Large intestine (tissue), 3 donors: ENCODE data around the gene SLC5A10. TPM values are rescaled to one million over a fixed set of nuclear protein-coding genes. Genes with fewer than 3 reads are reported as not detected.

Source experiments
- DNase-seq, 2 donors: peaks; one replicate each; pipeline versions ENCODE4 v3.0.0 to v3.0.0-alpha.2; 2013
- H3K27ac ChIP-seq: one replicate; pipeline ENCODE4 v1.5.1; 2013; ENCODE audit warnings: low read length
- H3K27me3 ChIP-seq: 2 replicates; pipeline ENCODE4 v1.6.1; 2013; ENCODE audit warnings: low read length; ENCODE audit not compliant: control insufficient read depth, insufficient read depth
- H3K36me3 ChIP-seq: 2 replicates; pipeline ENCODE4 v1.6.1; 2013; ENCODE audit warnings: low read length; ENCODE audit not compliant: control insufficient read depth, insufficient read depth
- H3K4me1 ChIP-seq: one replicate; pipeline ENCODE4 v1.6.1; 2013; ENCODE audit warnings: low read length; ENCODE audit not compliant: control insufficient read depth, insufficient read depth
- H3K4me3 ChIP-seq: one replicate; pipeline ENCODE4 v1.5.1; 2013; ENCODE audit warnings: low read length
- H3K9me3 ChIP-seq: one replicate; pipeline ENCODE4 v1.6.1; 2013; ENCODE audit warnings: mild to moderate bottlenecking, low read depth, low read length, moderate library complexity; ENCODE audit not compliant: control insufficient read depth
- WGBS: methylation state at CpG from one replicate; pipeline ENCODE4 v1.1.5; 2013; ENCODE audit warnings: low lambda C conversion rate; ENCODE audit not compliant: insufficient coverage; 5-methylcytosine and 5-hydroxymethylcytosine counted together
- polyA plus RNA-seq: library from polyadenylated mRNA; unstranded; fragments of 120-200 nt; gene quantifications from one replicate; pipeline ENCODE4 v1.2.1, GENCODE V29; 2013

The SLC5A10 gene
- polyA plus RNA-seq, 1 donor = 0.30 TPM

- peaks cover 48% of the 10 kb centered on the region for H3K4me1 ChIP-seq
- no peak overlapping the region for H3K4me3 ChIP-seq
- peak overlapping the region; percentile 75 for H3K27ac ChIP-seq
- H3K36me3 ChIP-seq = no peaks in the 10 kb centered on the region
- WGBS = 100% methylated on average over 1 of the region's 23 CpGs
- H3K27me3 ChIP-seq = no peaks in the 10 kb centered on the region
- H3K9me3 ChIP-seq = peaks cover 2% of the 10 kb centered on the region
- DNase-seq = peak; percentile 82 to 83
Observed at GRCh38 chr17:18963126-18964017, 11.4 kb downstream of the SLC5A10 start.

GRCh38 chr17:18964018-18964351, 12.0 kb downstream of the SLC5A10 start:
- DNase-seq = no peak
- no CpG with 5 or more reads among the region's 9 CpGs for WGBS
- Histone ChIP-seq H3K4me3 (no peak overlapping the region), H3K36me3 (no peaks in the 10 kb centered on the region), H3K4me1 (peaks cover 54% of the 10 kb centered on the region), H3K9me3 (peaks cover 1% of the 10 kb centered on the region), H3K27me3 (no peaks in the 10 kb centered on the region), H3K27ac (peak overlapping the region; percentile 75)

DNA sequence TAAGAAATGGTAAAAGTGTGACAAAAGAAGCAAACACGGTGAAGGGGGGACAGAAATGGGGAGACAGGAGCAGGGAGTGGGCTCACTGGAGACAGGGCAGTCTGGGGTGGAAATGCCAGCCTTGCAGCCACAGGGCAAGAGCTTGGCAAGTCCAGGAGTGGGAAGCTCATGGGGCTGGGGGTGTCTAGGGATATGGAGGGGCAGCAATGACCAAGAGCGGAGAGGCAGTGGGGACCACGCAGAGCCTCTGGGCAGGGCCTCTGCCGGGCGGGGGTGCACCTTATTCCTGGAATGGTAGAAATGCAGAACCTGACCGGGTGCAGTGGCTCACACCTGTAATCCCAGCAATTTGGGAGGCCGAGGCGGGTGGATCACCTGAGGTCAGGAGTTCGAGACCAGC, 12.6 kb downstream of the SLC5A10 start:
- 100% methylated on average over 1 of the region's 9 CpGs for WGBS
- Histone ChIP-seq H3K4me1 (peaks cover 60% of the 10 kb centered on the region), H3K27me3 (no peaks in the 10 kb centered on the region), H3K4me3 (no peak overlapping the region), H3K27ac (no peak overlapping the region), H3K36me3 (no peaks in the 10 kb centered on the region), H3K9me3 (no peaks in the 10 kb centered on the region)
- no peak for DNase-seq

- Histone ChIP-seq H3K36me3 (peaks cover 5% of the 10 kb centered on the region), H3K27ac (no peak overlapping the region), H3K4me3 (no peak overlapping the region), H3K27me3 (no peaks in the 10 kb centered on the region), H3K9me3 (no peaks in the 10 kb centered on the region), H3K4me1 (peaks cover 71% of the 10 kb centered on the region)
- WGBS = no CpG with 5 or more reads among the region's 14 CpGs
- DNase-seq = no peak
Observed at GRCh38 chr17:18965530-18966236, 13.7 kb downstream of the SLC5A10 start.

- no CpG with 5 or more reads among the region's 19 CpGs for WGBS
- Histone ChIP-seq H3K27ac (peak overlapping the region; percentile 17), H3K36me3 (peaks cover 18% of the 10 kb centered on the region), H3K4me3 (no peak overlapping the region), H3K4me1 (peaks cover 59% of the 10 kb centered on the region), H3K27me3 (no peaks in the 10 kb centered on the region), H3K9me3 (no peaks in the 10 kb centered on the region)
- no peak for DNase-seq
Observed at GRCh38 chr17:18966831-18967624, 15.1 kb downstream of the SLC5A10 start.

DNA sequence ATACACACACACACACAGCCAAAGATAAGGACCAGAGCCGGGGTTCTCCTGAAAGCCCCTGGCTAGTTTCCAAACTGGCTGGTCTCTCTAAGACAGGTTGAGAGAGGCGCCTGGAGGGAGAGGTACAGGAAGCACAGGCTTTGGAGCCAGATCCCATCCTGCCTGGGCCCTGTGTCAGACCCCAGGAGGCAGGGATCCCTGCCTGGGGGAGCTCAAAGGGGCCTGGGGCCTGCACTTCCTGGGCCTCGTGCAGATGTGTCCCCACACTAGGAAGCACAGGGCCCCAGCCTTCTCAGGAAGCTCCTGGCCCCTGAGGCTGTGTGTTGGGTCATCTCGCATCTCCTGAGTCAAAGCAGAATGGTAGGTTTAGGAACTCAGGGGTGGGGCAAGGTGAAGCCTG, 16.0 kb downstream of the SLC5A10 start:
- Histone ChIP-seq H3K4me3 (no peak overlapping the region), H3K4me1 (peaks cover 50% of the 10 kb centered on the region), H3K36me3 (peaks cover 24% of the 10 kb centered on the region), H3K27ac (peak overlapping the region; percentile 68), H3K27me3 (no peaks in the 10 kb centered on the region), H3K9me3 (no peaks in the 10 kb centered on the region)
- WGBS = no CpG with 5 or more reads among the region's 4 CpGs
- DNase-seq = peak in 1 of 2 donors; percentile 64

DNA sequence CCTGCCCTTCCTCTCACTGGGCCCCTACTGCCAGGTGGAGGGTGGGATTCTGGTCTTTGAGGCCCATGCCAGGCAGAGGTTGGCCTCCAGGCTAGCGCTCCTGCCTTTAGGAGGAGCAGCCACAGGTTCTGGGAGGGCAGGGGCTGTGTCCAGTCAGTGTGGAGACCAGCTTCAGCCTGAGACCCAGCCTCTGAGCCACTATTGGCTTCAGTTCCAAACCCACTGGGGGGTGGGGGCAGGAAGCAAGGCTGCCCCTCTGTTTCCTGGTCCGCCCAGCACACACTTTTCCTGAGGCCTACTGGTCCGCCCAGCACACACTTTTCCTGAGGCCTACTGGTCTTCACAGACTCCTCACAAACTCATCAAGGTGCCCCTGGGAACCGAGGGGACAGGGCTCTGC, 16.4 kb downstream of the SLC5A10 start:
- Histone ChIP-seq H3K36me3 (peaks cover 29% of the 10 kb centered on the region), H3K4me3 (no peak overlapping the region), H3K27ac (peak overlapping the region; percentile 68), H3K9me3 (no peaks in the 10 kb centered on the region), H3K27me3 (no peaks in the 10 kb centered on the region), H3K4me1 (peaks cover 46% of the 10 kb centered on the region)
- WGBS = no CpG with 5 or more reads among the region's 4 CpGs
- DNase-seq = no peak

DNA sequence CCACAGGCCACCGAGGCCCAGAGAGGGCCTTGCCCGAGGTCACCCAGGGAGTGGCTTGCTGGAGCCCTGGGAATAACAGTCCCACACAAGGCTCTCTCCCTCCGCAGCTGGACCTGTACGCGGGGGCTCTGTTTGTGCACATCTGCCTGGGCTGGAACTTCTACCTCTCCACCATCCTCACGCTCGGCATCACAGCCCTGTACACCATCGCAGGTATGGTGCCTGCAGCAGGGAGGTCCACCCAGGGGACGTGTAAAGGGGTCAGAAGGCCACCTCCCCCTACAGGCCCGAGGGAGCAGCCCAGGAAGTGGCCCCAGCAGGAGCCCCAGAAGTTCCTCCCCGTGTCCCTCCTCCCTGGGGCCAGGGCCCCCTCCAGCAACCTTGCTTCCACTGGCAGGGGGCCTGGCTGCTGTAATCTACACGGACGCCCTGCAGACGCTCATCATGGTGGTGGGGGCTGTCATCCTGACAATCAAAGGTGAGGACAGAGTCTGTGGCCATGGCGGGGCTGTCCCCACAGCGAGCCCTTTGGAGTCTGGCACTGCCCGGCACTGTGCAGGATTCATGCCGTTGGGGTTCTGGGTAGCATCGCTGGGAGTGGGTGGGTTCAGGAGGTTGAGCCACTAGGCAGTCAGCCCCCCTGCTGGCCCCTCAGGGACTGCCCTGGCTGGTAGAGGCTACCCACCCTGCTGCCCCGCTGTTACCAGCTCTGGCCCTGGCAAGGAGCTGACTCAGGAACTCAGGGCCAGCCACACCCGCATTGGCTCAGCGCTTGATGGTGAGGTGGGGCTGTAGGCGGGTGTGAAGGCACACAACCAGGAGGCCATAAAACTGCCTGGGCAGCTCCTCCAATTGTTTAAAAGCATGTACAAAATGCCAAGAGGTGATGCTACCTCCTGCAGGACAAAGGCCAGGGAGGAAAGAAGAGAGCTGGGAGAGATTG, 17.3 kb downstream of the SLC5A10 start:
- H3K27ac ChIP-seq = peak overlapping the region; percentile 68
- peaks cover 37% of the 10 kb centered on the region for H3K4me1 ChIP-seq
- H3K36me3 ChIP-seq = peaks cover 31% of the 10 kb centered on the region
- H3K9me3 ChIP-seq = no peaks in the 10 kb centered on the region
- H3K4me3 ChIP-seq = no peak overlapping the region
- H3K27me3 ChIP-seq = no peaks in the 10 kb centered on the region
- WGBS = no CpG with 5 or more reads among the region's 23 CpGs
- peak; percentile 87 to 92 for DNase-seq

DNA sequence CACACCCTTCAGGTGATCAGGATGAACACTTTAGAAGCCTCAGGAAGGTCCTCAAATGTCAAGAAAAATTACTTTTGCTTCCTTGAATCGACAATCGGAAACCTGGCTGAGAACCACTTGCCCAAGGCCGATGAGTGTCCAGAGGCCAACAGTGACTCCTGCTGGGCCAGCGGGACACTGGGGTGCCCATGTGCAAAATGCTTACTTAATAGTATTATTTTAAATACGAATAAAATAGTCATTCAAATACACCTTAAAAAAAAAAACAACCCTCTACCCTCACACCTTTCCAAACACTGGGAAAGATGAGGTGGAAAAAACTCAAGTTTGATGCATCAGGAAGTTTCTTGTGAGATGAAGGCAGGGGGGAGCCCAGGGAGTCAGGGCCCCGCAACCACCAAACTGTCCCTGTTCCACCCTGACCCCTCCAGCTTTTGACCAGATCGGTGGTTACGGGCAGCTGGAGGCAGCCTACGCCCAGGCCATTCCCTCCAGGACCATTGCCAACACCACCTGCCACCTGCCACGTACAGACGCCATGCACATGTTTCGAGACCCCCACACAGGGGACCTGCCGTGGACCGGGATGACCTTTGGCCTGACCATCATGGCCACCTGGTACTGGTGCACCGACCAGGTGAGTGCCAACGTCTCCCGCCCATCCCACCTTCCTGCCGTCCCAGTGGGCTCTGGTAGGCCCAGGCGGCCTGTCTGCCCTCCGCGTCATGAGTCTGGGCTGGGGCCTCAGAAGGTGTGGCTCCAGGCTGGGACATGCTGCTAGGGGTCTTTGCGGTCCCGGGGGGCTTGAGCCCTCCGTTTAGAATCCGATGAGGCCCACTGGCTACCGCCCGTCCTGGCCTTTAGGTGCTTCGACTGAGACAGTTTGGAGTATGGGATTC, 18.9 kb downstream of the SLC5A10 start:
- Histone ChIP-seq H3K4me1 (peaks cover 34% of the 10 kb centered on the region), H3K27me3 (no peaks in the 10 kb centered on the region), H3K36me3 (peaks cover 41% of the 10 kb centered on the region), H3K4me3 (no peak overlapping the region), H3K9me3 (no peaks in the 10 kb centered on the region), H3K27ac (peak overlapping the region; percentile 68)
- DNase-seq = no peak
- no CpG with 5 or more reads among the region's 28 CpGs for WGBS
